Kidney tubule cell (primary cell): ENCODE data around the gene SCN4A.
"Not testable (repeated sequence)": the region's sequence is repeated elsewhere in the genome, so short reads cannot be mapped to it uniquely, and the experiment has no call there.

Experiments used
- DNase-seq: peaks from one replicate; pipeline ENCODE4 v3.0.0-alpha.2; 2018; ENCODE audit warnings: low spot score

The SCN4A gene

GRCh38 chr17:63984651-63985386 is 12.1 kb upstream of the SCN4A start:
- DNase-seq, result peak; percentile 76

- no peak for DNase-seq
Observed at GRCh38 chr17:63984236-63984635, 11.5 kb upstream of the SCN4A start.

DNA sequence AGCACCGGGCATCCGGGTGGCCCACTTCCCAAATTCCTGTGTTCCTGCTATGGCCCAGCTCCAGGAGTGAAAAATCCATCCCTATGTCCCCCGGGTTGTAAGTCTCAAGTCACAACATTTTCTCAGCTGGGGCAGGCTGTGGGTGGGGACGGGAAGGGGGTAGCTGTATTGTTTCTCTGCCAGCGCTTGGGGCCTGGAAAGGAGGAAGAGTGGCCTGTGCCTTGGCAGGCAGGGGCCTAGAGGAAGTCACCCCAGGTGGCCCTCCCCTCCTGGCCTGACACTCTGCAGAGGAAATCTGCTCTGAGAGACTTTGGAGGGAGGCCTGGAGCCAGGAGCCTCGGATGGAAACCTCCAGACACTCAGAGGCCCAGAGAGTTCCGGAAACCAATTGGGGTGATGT is 10.6 kb upstream of the SCN4A start:
- DNase-seq, result no peak

GRCh38 chr17:63982641-63983040 is 9.9 kb upstream of the SCN4A start:
- DNase-seq, result not testable (repeated sequence)

GRCh38 chr17:63978272-63979200 is 5.8 kb upstream of the SCN4A start:
- DNase-seq, result no peak

DNA sequence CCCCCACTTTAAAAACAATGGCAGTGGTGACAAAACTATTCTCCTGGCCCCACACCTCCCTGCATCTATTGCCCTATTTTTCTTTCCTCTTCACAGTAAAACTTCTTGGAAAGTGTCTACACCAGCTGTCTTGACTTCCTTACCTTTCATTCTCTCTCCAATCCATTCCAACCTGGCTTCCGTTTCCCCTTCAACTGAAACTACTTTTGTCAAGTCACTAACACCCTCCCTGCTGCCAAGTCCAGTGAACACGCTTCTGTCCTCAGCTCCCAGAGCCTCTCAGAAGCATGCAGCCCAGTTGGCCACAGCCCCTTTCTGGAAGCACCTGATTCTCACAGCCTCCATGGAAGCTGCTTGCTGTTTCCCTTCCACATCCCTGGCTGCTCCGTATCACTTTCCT is 4.0 kb upstream of the SCN4A start:
- DNase-seq, result no peak

DNA sequence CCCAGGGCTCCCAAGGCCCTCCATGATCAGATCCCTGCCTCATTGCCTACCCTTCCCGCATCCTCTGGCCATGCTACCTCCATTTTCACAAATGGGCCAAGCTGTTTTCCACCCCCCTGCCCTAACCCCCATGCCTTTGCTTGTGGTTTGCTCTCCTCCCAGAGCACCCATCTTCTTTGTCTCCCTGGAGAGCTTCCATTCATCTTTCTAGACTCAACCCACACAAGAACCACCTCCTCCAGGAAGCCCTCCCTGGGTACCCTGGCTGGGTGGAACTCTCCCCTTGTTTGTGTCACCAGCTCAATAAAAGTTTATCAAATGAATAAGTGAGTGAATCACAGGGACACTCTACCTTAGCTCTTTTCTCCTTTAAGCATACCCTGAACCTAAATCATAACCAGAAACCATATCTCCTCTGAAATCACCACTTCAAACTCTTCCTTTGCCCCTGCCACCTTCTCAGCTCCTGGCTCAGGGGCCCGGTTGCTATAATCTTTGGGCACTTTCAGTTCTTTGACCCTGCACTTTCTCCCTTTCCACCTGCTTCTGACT is 2.9 kb upstream of the SCN4A start:
- no peak for DNase-seq

- peak; percentile 85 for DNase-seq
Observed at GRCh38 chr17:63974594-63975192, 2.0 kb upstream of the SCN4A start.

GRCh38 chr17:63973930-63974593 is 1.3 kb upstream of the SCN4A start:
- DNase-seq, result peak; percentile 68

- DNase-seq, result no peak
Observed at GRCh38 chr17:63973247-63973646, 529 bp upstream of the SCN4A start.

DNA sequence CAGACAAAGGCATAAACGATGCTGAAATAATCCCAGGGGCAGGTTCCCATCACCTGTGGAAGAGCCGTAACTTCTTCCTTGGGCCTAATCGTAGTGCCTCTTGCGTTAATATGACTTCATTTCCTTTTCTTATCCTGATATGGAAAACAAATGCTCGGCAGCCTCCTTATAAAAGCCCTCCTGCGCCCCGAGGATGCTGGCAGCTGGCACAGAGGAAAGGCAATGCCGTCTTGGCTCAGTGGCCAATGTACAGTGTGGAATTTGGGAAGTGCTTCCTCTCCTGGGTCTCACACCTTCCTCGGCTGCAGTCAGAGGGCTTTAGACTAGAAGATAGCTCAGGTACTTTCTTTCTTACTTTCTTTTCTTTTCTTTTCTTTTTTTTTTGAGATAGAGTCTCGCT is 3.4 kb downstream of the SCN4A start:
- DNase-seq, result no peak

DNA sequence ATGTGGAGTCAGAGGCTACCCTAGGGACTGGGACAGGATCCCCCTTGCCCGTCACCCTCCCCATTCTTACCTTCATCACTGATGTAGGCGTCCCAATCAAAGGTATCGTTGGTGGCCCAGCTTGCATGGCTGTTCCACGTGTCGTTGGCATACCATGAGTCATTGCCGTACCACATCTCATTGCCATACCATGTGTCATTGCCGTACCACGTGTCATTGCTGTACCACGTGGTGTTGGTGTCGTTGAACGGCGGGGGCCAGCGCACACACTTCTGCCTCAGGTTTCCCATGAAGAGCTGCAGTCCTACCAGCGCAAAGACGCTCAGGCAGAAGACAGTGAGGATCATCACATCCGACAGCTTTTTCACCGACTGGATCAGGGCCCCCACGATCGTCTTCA is 4.8 kb downstream of the SCN4A start:
- no peak for DNase-seq

GRCh38 chr17:63966646-63967264 is 6.0 kb downstream of the SCN4A start:
- DNase-seq, result no peak

- no peak for DNase-seq
Observed at GRCh38 chr17:63963123-63963522, 9.6 kb downstream of the SCN4A start.

DNA sequence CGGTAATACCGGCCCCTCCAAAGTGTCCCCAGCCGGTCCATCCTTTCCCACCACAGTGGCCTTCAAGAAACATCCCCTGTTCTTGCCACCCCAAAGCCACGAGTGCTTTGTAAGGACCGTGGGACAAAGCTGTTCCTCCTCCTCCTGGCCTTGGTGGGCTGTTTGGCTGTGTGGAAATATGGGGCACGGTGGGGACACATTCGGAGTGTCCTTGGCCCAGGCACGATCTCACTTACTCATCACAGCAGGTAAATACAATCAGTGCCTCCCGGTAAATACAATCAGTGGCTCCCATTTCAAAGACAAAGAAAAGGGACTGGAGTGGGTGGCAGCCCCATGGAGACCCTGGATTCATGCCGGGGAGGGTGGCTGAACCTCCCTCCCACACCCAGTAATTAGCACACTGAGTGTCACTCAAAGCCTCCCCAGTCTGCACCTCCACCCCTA is 10.4 kb downstream of the SCN4A start:
- DNase-seq, result no peak

DNA sequence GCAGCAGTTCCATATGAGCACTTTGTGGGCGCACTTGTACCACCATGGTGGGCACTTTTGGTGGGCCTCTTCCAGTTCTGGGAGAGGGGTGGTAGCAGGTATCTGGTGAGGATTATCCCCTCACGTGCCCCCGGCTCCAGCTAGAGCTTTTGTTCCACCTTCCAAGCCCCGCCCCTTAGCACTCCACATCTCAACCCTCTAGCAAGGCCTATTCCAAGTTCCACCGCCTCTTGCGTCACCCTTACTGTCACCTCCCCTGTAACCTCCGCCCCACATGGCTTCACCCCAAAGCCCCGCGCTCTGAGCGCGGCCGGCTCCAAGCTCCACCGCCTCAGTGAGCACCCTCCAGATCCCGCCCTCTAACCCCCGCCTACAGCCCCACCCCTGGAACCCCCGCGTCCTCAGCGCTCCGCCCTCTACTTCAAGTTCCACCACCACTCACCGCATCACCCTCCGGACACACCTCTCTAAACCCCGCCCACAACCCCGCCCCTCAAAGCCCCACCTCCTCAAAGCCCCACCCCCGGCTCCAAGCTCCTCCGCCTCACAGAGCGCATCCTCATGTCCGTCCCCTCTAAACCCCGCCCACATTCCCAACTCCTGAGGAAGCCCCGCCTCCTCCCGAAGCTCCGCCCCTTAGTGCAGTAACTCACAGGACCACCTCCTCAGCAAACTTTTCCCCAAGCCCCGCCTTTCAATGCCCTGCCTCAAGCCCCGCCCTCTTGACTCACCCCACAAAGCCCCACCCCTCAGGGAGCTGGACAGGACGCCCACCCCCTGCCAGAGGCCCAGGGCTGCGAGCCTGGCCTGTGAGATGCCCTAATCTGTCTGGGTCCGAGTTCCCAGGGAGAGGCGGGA is 11.1 kb downstream of the SCN4A start:
- peak; percentile 49 for DNase-seq

- DNase-seq, result no peak
Observed at GRCh38 chr17:63960430-63960829, 12.3 kb downstream of the SCN4A start.

DNA sequence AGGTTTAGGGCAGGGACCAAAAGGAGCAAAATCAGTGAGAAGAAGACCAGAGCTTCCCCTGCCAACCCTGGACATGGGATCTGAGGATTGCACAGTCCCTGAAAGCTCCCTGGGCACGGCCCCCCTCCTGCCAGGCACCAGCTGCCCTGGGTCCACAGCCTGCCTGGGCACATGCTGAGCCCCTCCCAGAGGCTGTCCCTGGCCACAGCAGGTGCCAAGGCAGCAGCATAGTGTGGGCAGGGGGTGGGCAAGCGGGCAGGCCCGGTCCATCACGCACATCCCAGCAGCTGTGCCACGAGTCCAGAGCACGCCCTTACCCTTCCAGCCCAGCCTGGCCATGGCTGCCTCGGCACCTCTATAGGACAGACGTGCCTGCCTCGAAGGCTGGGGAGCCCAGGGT is 12.7 kb downstream of the SCN4A start:
- no peak for DNase-seq

DNA sequence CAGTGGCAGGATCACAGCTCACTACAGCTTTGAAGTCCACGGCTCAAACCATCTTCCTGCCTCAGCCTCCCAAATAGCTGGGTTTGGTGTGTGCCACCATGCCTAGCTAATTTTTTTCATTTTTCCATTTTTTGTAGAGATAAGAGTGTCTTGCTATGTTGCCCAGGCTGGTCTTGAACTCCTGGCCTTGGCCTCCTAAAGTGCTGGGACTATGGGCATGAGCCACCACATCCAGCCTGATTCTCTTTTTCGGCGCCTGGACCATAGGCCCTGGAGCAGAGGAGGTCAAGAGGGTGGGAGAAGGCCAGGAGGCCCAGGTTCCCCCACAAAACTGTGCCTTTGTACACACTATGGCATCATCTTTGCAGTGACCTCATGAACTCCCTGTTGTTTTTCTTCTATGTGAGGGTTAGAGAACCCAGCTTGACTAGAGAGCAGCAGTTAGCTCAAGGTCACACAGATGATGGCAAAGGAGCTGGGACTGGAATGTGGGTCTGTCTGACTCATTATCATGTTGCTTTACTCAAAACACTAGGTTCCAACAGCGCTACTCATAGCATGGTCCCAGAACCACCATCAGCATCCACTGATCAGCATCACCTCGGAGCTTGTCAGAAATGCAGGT is 16.3 kb downstream of the SCN4A start:
- DNase-seq, result peak; percentile 10

- DNase-seq, result no peak
Observed at GRCh38 chr17:63955791-63956190, 16.9 kb downstream of the SCN4A start.
